HCT116 (cell line): ENCODE measurements around the gene UBAP2. TPM values are rescaled to one million over a fixed set of nuclear protein-coding genes. Genes with fewer than 3 reads are reported as not detected.

Experiments used
- ATAC-seq: fragments of 200-7000 bp; cut with Tn5 transposase; 2 replicates; pipeline ENCODE4 v1.9.1; 2020; ENCODE audit warnings: mild to moderate bottlenecking, moderate library complexity
- BruUV-seq: library from RNA; stranded (reverse); fragments of 400-500 nt; replicated peaks from 2 replicates; lab custom pipeline; 2021; lab: Mats Ljungman, UMichigan
- CTCF ChIA-PET: fragments of 300-600 bp; sonication (Branson Sonifier 250); formaldehyde crosslinking; loops from one replicate; lab custom pipeline; 2021; ENCODE audit warnings: antibody characterized with exemption; lab: Charles Lee
- POLR2A ChIA-PET: fragments of 300-600, 350-600 bp; sonication (Branson Sonifier 250); formaldehyde crosslinking; loops from one replicate; lab custom pipeline; 2021; ENCODE audit warnings: antibody characterized with exemption; lab: Charles Lee
- RAD21 ChIA-PET, 2 experiments: fragments of 300-600 bp; sonication (Branson Sonifier 250); formaldehyde crosslinking; loops; one replicate each; lab custom pipeline; 2023; ENCODE audit warnings: low total read pairs in 2 of 2; ENCODE audit not compliant: uncharacterized antibody in 2 of 2, unreplicated experiment in 2 of 2, low non-redundant PET in 1 of 2; lab: Charles Lee
- DNase-seq: peaks from one replicate; pipeline ENCODE4 v3.0.0-alpha.2; 2010; ENCODE audit warnings: low read depth, low spot score
- H2AFZ ChIP-seq: fragments of 200-600 bp; shearing (Covaris generic), sonication (generic); 2 replicates; pipeline ENCODE4 v1.6.1; 2017; ENCODE audit warnings: low read depth, mixed run types, mixed read lengths, antibody characterized with exemption, low read length; ENCODE audit not compliant: poor library complexity, severe bottlenecking
- H3K27ac ChIP-seq: 2 replicates; pipeline ENCODE4 v1.5.1; 2012; ENCODE audit warnings: low read depth, low read length
- H3K27me3 ChIP-seq: fragments of 200-600 bp; sonication (generic); 2 replicates; pipeline ENCODE4 v1.6.1; 2016; ENCODE audit warnings: mixed run types, low read length, mixed read lengths; ENCODE audit not compliant: insufficient read depth
- H3K36me3 ChIP-seq, 2 experiments: fragments of 200-500 bp in 1 of 2; fragments of 200-600 bp in 1 of 2; sonication (Bioruptor generic) in 1 of 2; sonication (generic) in 1 of 2; 2 replicates each; pipeline versions ENCODE4 v1.5.1 to v1.6.1; 2014 to 2016; ENCODE audit warnings: low read length in 2 of 2, inconsistent platforms in 1 of 2, mixed read lengths in 1 of 2, mixed run types in 1 of 2; ENCODE audit not compliant: insufficient read depth in 2 of 2, control insufficient read depth in 1 of 2
- H3K4me1 ChIP-seq, 2 experiments: fragments of 200-600 bp in 1 of 2; sonication (generic) in 1 of 2; 2 replicates each; pipeline versions ENCODE4 v1.5.1 to v1.6.1; 2012 to 2017; ENCODE audit warnings: low read length in 2 of 2, inconsistent platforms in 1 of 2, mild to moderate bottlenecking in 1 of 2, mixed read lengths in 1 of 2, mixed run types in 1 of 2, moderate library complexity in 1 of 2; ENCODE audit not compliant: insufficient read depth in 2 of 2, control insufficient read depth in 1 of 2
- H3K4me2 ChIP-seq: fragments of 200-600 bp; sonication (generic); 2 replicates; pipeline ENCODE4 v1.6.1; 2017; ENCODE audit warnings: mixed run types, low read length, mixed read lengths
- H3K4me3 ChIP-seq, 2 experiments: fragments of 200-600 bp in 1 of 2; sonication (generic) in 1 of 2; replicated peaks in 1 of 2; 2 replicates each; pipeline ENCODE4 v1.5.1; 2011 to 2016; ENCODE audit warnings: low read length in 2 of 2, control low read depth in 1 of 2, low read depth in 1 of 2, mild to moderate bottlenecking in 1 of 2, mixed read lengths in 1 of 2, mixed run types in 1 of 2
- H3K79me2 ChIP-seq: fragments of 200-600 bp; sonication (generic); 2 replicates; pipeline ENCODE4 v1.6.1; 2017; ENCODE audit warnings: mild to moderate bottlenecking, mixed run types, low read length, moderate library complexity, mixed read lengths; ENCODE audit not compliant: insufficient read depth
- H3K9ac ChIP-seq: fragments of 200-600 bp; sonication (generic); 2 replicates; pipeline ENCODE4 v1.6.1; 2016; ENCODE audit warnings: low read length, mixed read lengths
- H3K9me2 ChIP-seq: fragments of 200-600 bp; sonication (generic), shearing (Covaris generic); 2 replicates; pipeline ENCODE4 v1.6.1; 2017; ENCODE audit warnings: mixed run types, mild to moderate bottlenecking, moderate library complexity; ENCODE audit not compliant: insufficient read depth
- H3K9me3 ChIP-seq, 2 experiments: fragments of 200-500 bp in 1 of 2; fragments of 200-600 bp in 1 of 2; sonication (Bioruptor generic) in 1 of 2; sonication (generic) in 1 of 2; 2 replicates each; pipeline ENCODE4 v1.6.1; 2014 to 2017; ENCODE audit warnings: low read length in 2 of 2, mixed read lengths in 2 of 2, inconsistent platforms in 1 of 2, low read depth in 1 of 2, mild to moderate bottlenecking in 1 of 2, mixed run types in 1 of 2, moderate library complexity in 1 of 2; ENCODE audit not compliant: control insufficient read depth in 1 of 2, insufficient read depth in 1 of 2
- H4K20me1 ChIP-seq: fragments of 200-600 bp; sonication (generic), shearing (Covaris generic); 2 replicates; pipeline ENCODE4 v1.6.1; 2017; ENCODE audit warnings: mixed run types, mild to moderate bottlenecking, moderate library complexity; ENCODE audit not compliant: insufficient read depth
- CTCF ChIP-seq, 3 experiments: fragments of 200-600 bp in 1 of 3; sonication (generic) in 1 of 3; IDR thresholded peaks in 2 of 3; conservative IDR thresholded peaks in 1 of 3; 2 replicates each; pipeline ENCODE4 v1.5.1; 2012 to 2017; ENCODE audit warnings: low read depth in 2 of 3, low read length in 2 of 3, antibody characterized with exemption in 1 of 3, borderline replicate concordance in 1 of 3, control low read depth in 1 of 3, mild to moderate bottlenecking in 1 of 3, mixed read lengths in 1 of 3, mixed run types in 1 of 3, moderate library complexity in 1 of 3; ENCODE audit not compliant: insufficient read depth in 1 of 3
- RAD21 ChIP-seq: IDR thresholded peaks from 2 replicates; pipeline ENCODE4 v1.6.1; 2012; ENCODE audit warnings: low read depth, mild to moderate bottlenecking
- ZFX ChIP-seq: fragments of 450-650 bp; IDR thresholded peaks from 2 replicates; pipeline ENCODE4 v1.6.1; 2017
- intact Hi-C: fragments of 100-400 bp; cut with micrococcal nuclease; formaldehyde crosslinking; loops from 2 replicates; pipeline ENCODE4 v1.10.0; 2022
- total RNA-seq: library from RNA; stranded (reverse); gene quantifications from one replicate; pipeline ENCODE4 v1.2.1, GENCODE V29; 2021; ENCODE audit not compliant: unreplicated experiment
- TF ChIP-seq, protein P1 (sequence below): IDR thresholded peaks from 2 replicates; pipeline ENCODE4 v1.6.1; 2011; ENCODE audit warnings: mild to moderate bottlenecking, low read length, moderate library complexity; ENCODE audit not compliant: insufficient replicate concordance; ENCODE audit errors: extremely low read depth

UBAP2 gene
- total RNA-seq, 1 experiment from 2014 or later: 51.3 TPM

DNA sequence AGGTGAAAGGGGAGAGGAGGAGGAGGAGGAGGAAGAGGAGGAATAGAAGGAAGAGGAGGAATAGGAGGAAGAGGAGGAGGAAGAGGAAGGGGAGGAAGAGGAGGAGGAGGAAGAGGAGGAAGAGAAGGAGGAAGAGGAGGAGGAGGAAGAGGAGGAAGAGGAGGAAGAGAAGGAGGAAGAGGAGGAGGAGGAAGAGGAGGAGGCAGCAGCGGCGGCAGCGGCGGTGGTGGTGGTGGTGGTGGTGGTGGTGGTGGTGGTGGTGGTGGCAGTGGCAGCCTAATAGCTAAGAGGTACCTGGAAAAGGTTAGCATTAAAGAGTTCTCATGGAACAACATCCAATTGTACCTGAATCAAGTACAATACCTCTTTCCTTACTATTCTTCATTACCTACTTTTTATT is 32.5 kb downstream of the UBAP2 start:
- Histone ChIP-seq H4K20me1 (peaks cover 15% of the 10 kb centered on the region; the same call in 1 of the 2 replicates), H3K27me3 (no peaks in the 10 kb centered on the region), H3K27ac (no peak overlapping the region), H3K4me2 (no peak overlapping the region), H3K4me3 (no peak overlapping the region), H2AFZ (no peak overlapping the region), H3K4me1 (no peaks in the 10 kb centered on the region), H3K79me2 (peaks cover 79% of the 10 kb centered on the region), H3K9me3 (no peaks in the 10 kb centered on the region), H3K9ac (no peak overlapping the region), H3K9me2 (no peaks in the 10 kb centered on the region), H3K36me3 (peaks cover 10 to 23% of the 10 kb centered on the region in 2 experiments; a peak in 3 of 4 replicates)
- RAD21 ChIA-PET: no interaction called here
- DNase-seq (no peak), ATAC-seq (no peak)
- CTCF ChIA-PET: no interaction called here
- no TSS peak for BruUV-seq
- POLR2A ChIA-PET: no interaction called here
- intact Hi-C loops: no loop called here
- TF ChIP-seq ZFX: no peak

- H3K9me3 ChIP-seq: no peaks in the 10 kb centered on the region
- no TSS peak for BruUV-seq
- H3K9ac ChIP-seq: no peak overlapping the region
- H2AFZ ChIP-seq: no peak overlapping the region
- H3K27me3 ChIP-seq: no peaks in the 10 kb centered on the region
- 0 out of 2 replicates have a peak, but pooled peaks cover 6% of the 10 kb centered on the region for H4K20me1 ChIP-seq
- H3K27ac ChIP-seq: no peak overlapping the region
- no peak overlapping the region for H3K4me3 ChIP-seq
- RAD21 ChIA-PET: no interaction called here
- POLR2A ChIA-PET: no interaction called here
- DNase-seq: peak; percentile 8
- no peaks in the 10 kb centered on the region for H3K4me1 ChIP-seq
- no peak for ATAC-seq
- intact Hi-C loops: loop anchor here (2.0 kb wide), 1 partner anchor 242 kb away; no protein-coding TSS in a partner anchor
- TF ChIP-seq CTCF (IDR thresholded peaks at IDR 0.05 in 2 of 3, conservative IDR thresholded peaks at IDR 0.05 in 1 of 3; ENCODE audit: borderline replicate concordance in 1 of 3, insufficient read depth in 1 of 3, low read depth in 2 of 3, low read length in 2 of 3) (peak in 2 of 3 experiments; percentile 24 to 54; a peak in 3 of 6 replicates), RAD21 (peak; percentile 48; the same call in 1 of the 2 replicates)
- TF ChIP-seq, protein P1, sequence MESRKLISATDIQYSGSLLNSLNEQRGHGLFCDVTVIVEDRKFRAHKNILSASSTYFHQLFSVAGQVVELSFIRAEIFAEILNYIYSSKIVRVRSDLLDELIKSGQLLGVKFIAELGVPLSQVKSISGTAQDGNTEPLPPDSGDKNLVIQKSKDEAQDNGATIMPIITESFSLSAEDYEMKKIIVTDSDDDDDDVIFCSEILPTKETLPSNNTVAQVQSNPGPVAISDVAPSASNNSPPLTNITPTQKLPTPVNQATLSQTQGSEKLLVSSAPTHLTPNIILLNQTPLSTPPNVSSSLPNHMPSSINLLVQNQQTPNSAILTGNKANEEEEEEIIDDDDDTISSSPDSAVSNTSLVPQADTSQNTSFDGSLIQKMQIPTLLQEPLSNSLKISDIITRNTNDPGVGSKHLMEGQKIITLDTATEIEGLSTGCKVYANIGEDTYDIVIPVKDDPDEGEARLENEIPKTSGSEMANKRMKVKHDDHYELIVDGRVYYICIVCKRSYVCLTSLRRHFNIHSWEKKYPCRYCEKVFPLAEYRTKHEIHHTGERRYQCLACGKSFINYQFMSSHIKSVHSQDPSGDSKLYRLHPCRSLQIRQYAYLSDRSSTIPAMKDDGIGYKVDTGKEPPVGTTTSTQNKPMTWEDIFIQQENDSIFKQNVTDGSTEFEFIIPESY: no peak
- peaks cover 80% of the 10 kb centered on the region for H3K79me2 ChIP-seq
- CTCF ChIA-PET: no interaction called here
- no peak overlapping the region for H3K4me2 ChIP-seq
- H3K9me2 ChIP-seq: no peaks in the 10 kb centered on the region
- peaks cover 14 to 40% of the 10 kb centered on the region in 2 experiments; a peak in 3 of 4 replicates for H3K36me3 ChIP-seq
Measured at GRCh38 chr9:34010979-34011378, 37.7 kb downstream of the UBAP2 start.
